Lung (tissue), 16 donors: Measurements from ENCODE around the gene PDIA2. TPM values are rescaled to one million over a fixed set of nuclear protein-coding genes. Genes with fewer than 3 reads are reported as not detected.

Experiments
- ATAC-seq: fragments of 200-7000 bp; cut with Tn5 transposase; one replicate; pipeline ENCODE4 v1.9.1; 2020; ENCODE audit warnings: moderate number of reproducible peaks; ENCODE audit not compliant: insufficient read depth, low FRiP score
- DNase-seq, 3 donors: peaks; one replicate each; pipeline ENCODE4 v3.0.0-alpha.2; 2013 to 2017
- H3K27ac ChIP-seq, 2 donors: one replicate each; pipeline ENCODE4 v1.5.1; 2013; ENCODE audit warnings: mild to moderate bottlenecking in 2 of 2, moderate library complexity in 2 of 2, control low read depth in 1 of 2, inconsistent platforms in 1 of 2, low read depth in 1 of 2, low read length in 1 of 2
- H3K27me3 ChIP-seq, 3 donors: one replicate each; pipeline ENCODE4 v1.5.1; 2013; ENCODE audit warnings: low read length in 2 of 3; ENCODE audit not compliant: control insufficient read depth in 3 of 3, insufficient read depth in 3 of 3
- H3K36me3 ChIP-seq, 4 donors: one replicate each; pipeline ENCODE4 v1.5.1; 2013; ENCODE audit warnings: low read length in 4 of 4, mild to moderate bottlenecking in 1 of 4, moderate library complexity in 1 of 4; ENCODE audit not compliant: control insufficient read depth in 4 of 4, insufficient read depth in 4 of 4
- H3K4me1 ChIP-seq, 5 donors: one replicate each; pipeline ENCODE4 v1.5.1; 2013; ENCODE audit warnings: low read length in 5 of 5, mild to moderate bottlenecking in 2 of 5, moderate library complexity in 1 of 5; ENCODE audit not compliant: control insufficient read depth in 5 of 5, insufficient read depth in 5 of 5
- H3K4me3 ChIP-seq: one replicate; pipeline ENCODE4 v1.5.1; 2013; ENCODE audit warnings: mild to moderate bottlenecking, control low read depth, moderate library complexity
- H3K9ac ChIP-seq, 2 donors: one replicate each; pipeline ENCODE4 v1.5.1; 2013; ENCODE audit warnings: low read length in 2 of 2, control low read depth in 1 of 2; ENCODE audit not compliant: insufficient read depth in 1 of 2
- H3K9me3 ChIP-seq, 4 donors: one replicate each; pipeline ENCODE4 v1.5.1; 2013; ENCODE audit warnings: low read length in 3 of 4, mild to moderate bottlenecking in 1 of 4, moderate library complexity in 1 of 4; ENCODE audit not compliant: control insufficient read depth in 4 of 4, insufficient read depth in 3 of 4
- WGBS, 2 donors: extraction: QIAGEN DNeasy Blood & Tissue Kit; methylation state at CpG; one replicate each; pipeline ENCODE4 v1.1.7; 2013; 5-methylcytosine and 5-hydroxymethylcytosine counted together
- long read RNA-seq, 5 donors: transcript quantifications; one replicate each; lab custom pipeline, GENCODE V29; 2026
- polyA plus RNA-seq, 2 donors: library from polyadenylated mRNA; stranded (reverse); fragments of 200-250 nt; gene quantifications; one replicate each; pipeline ENCODE4 v1.2.1, GENCODE V29; 2013
- total RNA-seq, 2 donors: library from RNA; depleted of rRNA in 1 of 2; stranded (reverse); fragments of >200 nt in 1 of 2; gene quantifications; one replicate each; pipeline ENCODE4 v1.2.1, GENCODE V29; 2014 to 2021
- TF ChIP-seq, protein P1 (sequence below): IDR thresholded peaks from 2 replicates; pipeline ENCODE4 v1.5.1; 2012; ENCODE audit warnings: mild to moderate bottlenecking; ENCODE audit errors: control extremely low read depth, extremely low read depth
- donor health status: control.
- donor health status: control.
- donor health status: Bipolar disorder and iron deficiency.
- donor health status: healthy.
- donor health status: DM: yes; HTN: yes; CAD: no.

Gene PDIA2, protein sequence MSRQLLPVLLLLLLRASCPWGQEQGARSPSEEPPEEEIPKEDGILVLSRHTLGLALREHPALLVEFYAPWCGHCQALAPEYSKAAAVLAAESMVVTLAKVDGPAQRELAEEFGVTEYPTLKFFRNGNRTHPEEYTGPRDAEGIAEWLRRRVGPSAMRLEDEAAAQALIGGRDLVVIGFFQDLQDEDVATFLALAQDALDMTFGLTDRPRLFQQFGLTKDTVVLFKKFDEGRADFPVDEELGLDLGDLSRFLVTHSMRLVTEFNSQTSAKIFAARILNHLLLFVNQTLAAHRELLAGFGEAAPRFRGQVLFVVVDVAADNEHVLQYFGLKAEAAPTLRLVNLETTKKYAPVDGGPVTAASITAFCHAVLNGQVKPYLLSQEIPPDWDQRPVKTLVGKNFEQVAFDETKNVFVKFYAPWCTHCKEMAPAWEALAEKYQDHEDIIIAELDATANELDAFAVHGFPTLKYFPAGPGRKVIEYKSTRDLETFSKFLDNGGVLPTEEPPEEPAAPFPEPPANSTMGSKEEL
- total RNA-seq: under 1 TPM; 0.20 to 0.28 TPM
- under 1 TPM; 0.19 to 0.65 TPM for polyA plus RNA-seq
- long read RNA-seq, donor 1: 0 reads
- long read RNA-seq, donor 2: 0 reads
- long read RNA-seq, donor 3: 0 reads
- long read RNA-seq, donor 4: 0 reads
- long read RNA-seq, donor 5: 0 reads

DNA sequence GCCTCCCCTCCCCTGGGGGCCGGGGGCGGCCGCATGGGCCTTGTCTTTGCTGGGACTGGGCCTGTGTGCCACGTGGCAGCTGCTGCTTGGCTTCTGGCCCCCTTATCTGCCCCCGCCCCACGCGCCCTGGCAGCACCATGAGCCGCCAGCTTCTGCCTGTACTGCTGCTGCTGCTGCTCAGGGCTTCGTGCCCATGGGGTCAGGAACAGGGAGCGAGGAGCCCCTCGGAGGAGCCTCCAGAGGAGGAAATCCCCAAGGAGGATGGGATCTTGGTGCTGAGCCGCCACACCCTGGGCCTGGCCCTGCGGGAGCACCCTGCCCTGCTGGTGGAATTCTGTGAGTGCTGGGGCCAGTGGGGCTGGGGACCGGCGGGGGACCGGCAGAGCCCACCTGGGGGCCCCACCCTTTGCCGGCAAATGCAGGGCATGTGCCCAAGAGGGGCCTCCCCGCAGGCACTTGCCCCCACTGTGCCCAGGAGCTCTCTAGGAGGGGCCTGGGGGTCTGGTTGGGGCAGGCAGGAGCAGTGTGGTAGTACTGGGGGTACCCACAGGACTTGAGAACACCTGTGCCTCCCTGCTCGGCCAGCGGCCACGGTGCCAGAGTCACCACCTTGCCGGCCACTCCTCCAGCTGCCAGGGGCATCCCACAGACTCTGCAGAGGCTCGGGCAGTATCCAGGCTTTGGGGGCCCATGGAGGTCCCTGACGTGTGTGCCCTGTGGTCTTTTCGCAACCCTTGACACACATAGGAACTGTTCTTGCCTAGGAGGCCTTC lies at the start of gene PDIA2:
Gene PDIA2 (plus strand): TSS at position 132 of the 773 bp plus-strand sequence. CDS start 6 bp downstream, at position 138.
- WGBS, 2 donors: 74 to 76% methylated on average over 25 of the region's 25 CpGs
- TF ChIP-seq, protein P1, sequence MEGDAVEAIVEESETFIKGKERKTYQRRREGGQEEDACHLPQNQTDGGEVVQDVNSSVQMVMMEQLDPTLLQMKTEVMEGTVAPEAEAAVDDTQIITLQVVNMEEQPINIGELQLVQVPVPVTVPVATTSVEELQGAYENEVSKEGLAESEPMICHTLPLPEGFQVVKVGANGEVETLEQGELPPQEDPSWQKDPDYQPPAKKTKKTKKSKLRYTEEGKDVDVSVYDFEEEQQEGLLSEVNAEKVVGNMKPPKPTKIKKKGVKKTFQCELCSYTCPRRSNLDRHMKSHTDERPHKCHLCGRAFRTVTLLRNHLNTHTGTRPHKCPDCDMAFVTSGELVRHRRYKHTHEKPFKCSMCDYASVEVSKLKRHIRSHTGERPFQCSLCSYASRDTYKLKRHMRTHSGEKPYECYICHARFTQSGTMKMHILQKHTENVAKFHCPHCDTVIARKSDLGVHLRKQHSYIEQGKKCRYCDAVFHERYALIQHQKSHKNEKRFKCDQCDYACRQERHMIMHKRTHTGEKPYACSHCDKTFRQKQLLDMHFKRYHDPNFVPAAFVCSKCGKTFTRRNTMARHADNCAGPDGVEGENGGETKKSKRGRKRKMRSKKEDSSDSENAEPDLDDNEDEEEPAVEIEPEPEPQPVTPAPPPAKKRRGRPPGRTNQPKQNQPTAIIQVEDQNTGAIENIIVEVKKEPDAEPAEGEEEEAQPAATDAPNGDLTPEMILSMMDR: no peak
- no peaks in the 10 kb centered on the region for H3K9me3 ChIP-seq
- ATAC-seq (no peak), DNase-seq (no peak)
- H3K4me3 ChIP-seq: no peak within 1 kb of the TSS
- H3K9ac ChIP-seq: no peak within 1 kb of the TSS
- no peak within 1 kb of the TSS for H3K27ac ChIP-seq
- H3K36me3 ChIP-seq: peaks cover 0 to 18% (median under 1%) of the 10 kb centered on the region in 4 donors
- H3K4me1 ChIP-seq: peaks cover 0 to 9% (median 0%) of the 10 kb centered on the region in 5 donors
- peaks cover 4 to 12% (median 7%) of the 10 kb centered on the region in 3 donors for H3K27me3 ChIP-seq

DNA sequence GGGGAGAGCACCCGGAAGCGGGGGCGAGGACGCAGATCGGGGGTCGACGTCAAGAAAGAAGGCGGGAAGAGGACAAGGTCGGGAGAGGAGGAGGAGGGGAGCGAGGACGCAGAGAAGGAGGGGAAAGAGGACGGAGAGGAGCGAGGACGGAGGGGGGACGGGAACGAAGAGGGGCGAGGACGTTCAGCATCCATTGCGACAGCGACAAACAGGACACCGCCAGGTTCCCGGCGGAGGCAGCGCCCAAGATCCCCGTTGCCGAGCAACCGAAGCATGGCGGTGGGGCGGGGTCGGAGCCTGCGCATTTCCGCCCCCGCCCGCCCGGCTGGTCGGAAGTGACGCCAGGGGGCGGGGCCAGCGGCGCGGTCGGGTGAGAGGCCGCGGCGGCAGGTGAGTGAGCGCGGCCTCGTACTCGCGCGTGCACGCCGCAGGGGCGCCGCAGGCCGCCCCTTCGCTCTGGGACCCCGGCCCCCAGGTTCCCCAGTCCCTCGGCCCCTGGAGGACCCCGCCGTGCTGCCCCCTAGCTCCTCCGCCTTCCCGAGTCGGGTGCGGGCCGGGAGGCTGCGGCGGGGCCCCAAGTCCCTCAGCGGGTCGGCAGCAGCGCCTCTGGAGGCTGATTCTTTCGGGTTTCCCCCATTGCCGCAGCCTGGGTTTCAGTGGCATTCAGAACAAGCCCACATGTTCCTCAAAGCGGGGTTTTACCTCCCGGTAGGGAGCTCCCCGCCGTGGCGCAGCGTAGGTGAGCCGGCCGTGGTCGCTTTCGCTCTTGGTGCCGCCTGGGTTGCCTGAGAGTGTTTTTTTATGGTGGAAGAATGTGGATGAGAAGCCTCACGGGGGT lies 48.3 kb upstream of the PDIA2 start, which contains the start of gene FAM234A:
Gene FAM234A (plus strand): TSS at position 354 of the 838 bp plus-strand sequence. CDS start 19,593 bp downstream, outside the sequence.
- H3K9ac ChIP-seq: peak within 1 kb of the TSS; percentile 79 to 94
- ATAC-seq: peak; percentile 96
- peak within 1 kb of the TSS; percentile 62 for H3K4me3 ChIP-seq
- TF ChIP-seq, protein P1: no peak
- H3K9me3 ChIP-seq: no peaks in the 10 kb centered on the region
- 0% methylated on average over 54 to 85 of the region's 85 CpGs for WGBS, 2 donors
- H3K36me3 ChIP-seq: peaks cover 0 to 2% (median 0%) of the 10 kb centered on the region in 4 donors
- peaks cover 0 to 7% (median 2%) of the 10 kb centered on the region in 5 donors for H3K4me1 ChIP-seq
- peak within 1 kb of the TSS; percentile 87 to 99 for H3K27ac ChIP-seq
- no peaks in the 10 kb centered on the region for H3K27me3 ChIP-seq
- DNase-seq: peak; percentile 95

DNA sequence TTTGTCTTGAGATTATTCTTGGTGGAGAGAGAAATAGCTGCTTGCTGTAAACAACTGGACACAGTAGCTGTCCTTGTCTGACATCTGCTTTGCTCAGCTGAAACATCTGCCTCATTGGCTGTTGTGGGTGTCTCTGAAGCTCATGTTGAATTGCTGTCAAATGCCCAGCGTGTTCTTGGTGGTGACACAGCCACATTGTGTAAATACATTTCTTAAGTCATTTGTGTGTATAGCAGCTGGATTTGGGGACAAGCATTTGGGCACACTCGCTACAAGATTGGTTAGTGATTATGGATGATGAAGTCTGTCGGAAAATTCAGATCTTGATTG lies 43.1 kb upstream of the PDIA2 start:
- H3K9ac ChIP-seq: no peak overlapping the region
- H3K4me1 ChIP-seq: peaks cover 0 to 7% (median 3%) of the 10 kb centered on the region in 5 donors
- peak overlapping the region in 1 of 2 donors; percentile 67 for H3K27ac ChIP-seq
- H3K9me3 ChIP-seq: no peaks in the 10 kb centered on the region
- no peak overlapping the region for H3K4me3 ChIP-seq
- TF ChIP-seq, protein P1: no peak
- ATAC-seq (no peak), DNase-seq (peak in 2 of 3 donors; percentile 14)
- H3K27me3 ChIP-seq: no peaks in the 10 kb centered on the region
- H3K36me3 ChIP-seq: peaks cover 0 to 2% (median 0%) of the 10 kb centered on the region in 4 donors
- 72 to 76% methylated on average over 3 of the region's 3 CpGs for WGBS, 2 donors
